Calu3 (cell line): ENCODE data around the gene ARPP21. TPM values are rescaled to one million over a fixed set of nuclear protein-coding genes. Genes with fewer than 3 reads are reported as not detected.

Experiments used
- BruUV-seq: library from RNA; stranded (reverse); fragments of 400-500 nt; replicated peaks from 2 replicates; lab custom pipeline; 2021; lab: Mats Ljungman, UMichigan
- CTCF ChIA-PET: fragments of 300-600 bp; sonication (Branson Sonifier 250); formaldehyde crosslinking; loops from one replicate; lab custom pipeline; 2022; ENCODE audit warnings: antibody characterized with exemption; lab: Charles Lee
- DNase-seq: peaks from one replicate; pipeline ENCODE4 v3.0.0; 2022
- H3K27ac Mint-ChIP-seq: one replicate; pipeline ENCODE4 v1.8.0; 2022; ENCODE audit warnings: mixed read lengths; ENCODE audit not compliant: unreplicated experiment
- H3K27me3 Mint-ChIP-seq: one replicate; pipeline ENCODE4 v1.8.0; 2022; ENCODE audit warnings: mixed read lengths; ENCODE audit not compliant: unreplicated experiment
- H3K36me3 Mint-ChIP-seq: one replicate; pipeline ENCODE4 v1.8.0; 2022; ENCODE audit warnings: mild to moderate bottlenecking, moderate library complexity, mixed read lengths; ENCODE audit not compliant: insufficient read depth, unreplicated experiment
- H3K4me1 Mint-ChIP-seq: one replicate; pipeline ENCODE4 v1.8.0; 2022; ENCODE audit warnings: mild to moderate bottlenecking, low read depth, mixed read lengths; ENCODE audit not compliant: unreplicated experiment
- H3K4me3 Mint-ChIP-seq: one replicate; pipeline ENCODE4 v1.8.0; 2022; ENCODE audit warnings: mild to moderate bottlenecking, low read depth, moderate library complexity, mixed read lengths; ENCODE audit not compliant: unreplicated experiment
- H3K9me3 Mint-ChIP-seq: one replicate; pipeline ENCODE4 v1.8.0; 2022; ENCODE audit warnings: low read depth, mixed read lengths; ENCODE audit not compliant: unreplicated experiment
- CTCF ChIP-seq: fragments of 200-600 bp; IDR thresholded peaks from one replicate; pipeline ENCODE4 v1.8.0; 2022; ENCODE audit warnings: antibody characterized with exemption; ENCODE audit not compliant: unreplicated experiment
- intact Hi-C: fragments of 100-400 bp; cut with micrococcal nuclease; formaldehyde crosslinking; loops from one replicate; pipeline ENCODE4 v1.10.0; 2022; ENCODE audit not compliant: unreplicated experiment
- total RNA-seq: library from RNA; stranded (reverse); gene quantifications from 2 replicates; pipeline ENCODE4 v1.2.3, GENCODE V29; 2022

Gene ARPP21
- total RNA-seq, 1 experiment from 2014 or later, result not detected

- H3K9me3 Mint-ChIP-seq, result no peaks in the 10 kb centered on the region
- H3K4me3 Mint-ChIP-seq, result peak overlapping the region; percentile 85
- CTCF ChIA-PET, result no interaction called here
- no peak for TF ChIP-seq CTCF
- no peak overlapping the region for H3K27ac Mint-ChIP-seq
- H3K4me1 Mint-ChIP-seq, result peaks cover 9% of the 10 kb centered on the region
- BruUV-seq, result no TSS peak
- intact Hi-C loops, result no loop called here
- H3K36me3 Mint-ChIP-seq, result peaks cover 10% of the 10 kb centered on the region
- no peak for DNase-seq
- peaks cover 32% of the 10 kb centered on the region for H3K27me3 Mint-ChIP-seq
These were observed 1.2 kb downstream of the ARPP21 start for GRCh38 chr3:35640190-35641165.

GRCh38 chr3:35641331-35641730, 2.0 kb downstream of the ARPP21 start:
- CTCF ChIA-PET, result no interaction called here
- intact Hi-C loops, result no loop called here
- H3K36me3 Mint-ChIP-seq, result peaks cover 10% of the 10 kb centered on the region
- peaks cover 9% of the 10 kb centered on the region for H3K4me1 Mint-ChIP-seq
- no peak overlapping the region for H3K27ac Mint-ChIP-seq
- TF ChIP-seq CTCF, result no peak
- no peak overlapping the region for H3K4me3 Mint-ChIP-seq
- BruUV-seq, result no TSS peak
- peaks cover 32% of the 10 kb centered on the region for H3K27me3 Mint-ChIP-seq
- no peaks in the 10 kb centered on the region for H3K9me3 Mint-ChIP-seq
- DNase-seq, result no peak

GRCh38 chr3:35641920-35642527, 2.7 kb downstream of the ARPP21 start:
- H3K4me3 Mint-ChIP-seq, result no peak overlapping the region
- TF ChIP-seq CTCF, result no peak
- BruUV-seq, result no TSS peak
- peaks cover 9% of the 10 kb centered on the region for H3K4me1 Mint-ChIP-seq
- CTCF ChIA-PET, result no interaction called here
- H3K9me3 Mint-ChIP-seq, result no peaks in the 10 kb centered on the region
- no peak for DNase-seq
- H3K27ac Mint-ChIP-seq, result no peak overlapping the region
- intact Hi-C loops, result no loop called here
- peaks cover 32% of the 10 kb centered on the region for H3K27me3 Mint-ChIP-seq
- H3K36me3 Mint-ChIP-seq, result peaks cover 10% of the 10 kb centered on the region

- peaks cover 9% of the 10 kb centered on the region for H3K4me1 Mint-ChIP-seq
- no peak overlapping the region for H3K4me3 Mint-ChIP-seq
- DNase-seq, result no peak
- peaks cover 10% of the 10 kb centered on the region for H3K36me3 Mint-ChIP-seq
- peaks cover 28% of the 10 kb centered on the region for H3K27me3 Mint-ChIP-seq
- no peak for TF ChIP-seq CTCF
- CTCF ChIA-PET, result interaction anchor here (0.6 kb wide), 1 partner anchor 82 kb away, joined by 4 read pairs; no protein-coding TSS in a partner anchor
- H3K9me3 Mint-ChIP-seq, result no peaks in the 10 kb centered on the region
- no TSS peak for BruUV-seq
- intact Hi-C loops, result no loop called here
- no peak overlapping the region for H3K27ac Mint-ChIP-seq
These were observed 4.2 kb downstream of the ARPP21 start for GRCh38 chr3:35643495-35643894.
